Ishikawa (cell line): ENCODE results near the gene FIG4.

Experiments used
- CREB1 ChIP-seq: IDR thresholded peaks from 2 replicates; pipeline ENCODE4 v1.6.1; 2012; ENCODE audit warnings: low read depth
- EGR1 ChIP-seq: IDR thresholded peaks from 2 replicates; pipeline ENCODE4 v1.6.1; 2012
- EP300 ChIP-seq: IDR thresholded peaks from 2 replicates; pipeline ENCODE4 v1.6.1; 2012; ENCODE audit warnings: borderline replicate concordance
- FOXM1 ChIP-seq: IDR thresholded peaks from 2 replicates; pipeline ENCODE4 v1.6.1; 2012; ENCODE audit warnings: low read depth, borderline replicate concordance
- NFIC ChIP-seq: IDR thresholded peaks from 2 replicates; pipeline ENCODE4 v1.6.1; 2012
- RAD21 ChIP-seq: IDR thresholded peaks from 2 replicates; pipeline ENCODE4 v1.6.1; 2012; ENCODE audit warnings: low read depth
- REST ChIP-seq: IDR thresholded peaks from 2 replicates; pipeline ENCODE4 v1.6.1; 2012; ENCODE audit warnings: low read depth, mild to moderate bottlenecking
- TAF1 ChIP-seq: IDR thresholded peaks from 2 replicates; pipeline ENCODE4 v1.6.1; 2012; ENCODE audit warnings: low read depth, mild to moderate bottlenecking
- TCF12 ChIP-seq: IDR thresholded peaks from 2 replicates; pipeline ENCODE4 v1.6.1; 2012; ENCODE audit warnings: low read depth
- TEAD4 ChIP-seq: IDR thresholded peaks from 2 replicates; pipeline ENCODE4 v1.6.1; 2012
- YY1 ChIP-seq: IDR thresholded peaks from 2 replicates; pipeline ENCODE4 v1.6.1; 2012; ENCODE audit warnings: low read depth
- TF ChIP-seq, protein P1 (sequence below): IDR thresholded peaks from 2 replicates; pipeline ENCODE4 v1.6.1; 2012
- TF ChIP-seq, protein P2 (sequence below): IDR thresholded peaks from 2 replicates; pipeline ENCODE4 v1.6.1; 2012

DNA sequence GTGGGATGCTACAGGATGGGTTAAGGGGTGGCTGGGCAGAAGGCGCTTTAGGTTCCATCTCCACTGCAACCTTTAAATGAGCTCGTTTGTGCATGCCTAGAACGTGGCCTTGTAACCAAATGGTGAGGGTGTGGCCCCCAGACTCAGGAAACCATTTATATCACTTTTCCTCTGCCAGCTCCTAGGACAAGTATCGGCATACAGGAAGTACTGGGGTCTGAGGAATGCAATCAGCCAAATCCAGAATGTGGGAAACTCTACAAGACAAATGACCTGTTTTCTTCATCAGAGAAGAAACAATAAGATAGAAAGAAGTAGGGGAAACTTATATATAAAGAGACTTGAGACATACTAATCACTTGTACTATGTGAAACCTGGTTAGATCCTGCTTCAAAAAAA lies 21.3 kb upstream of the FIG4 start:
- TF ChIP-seq REST (no peak), EP300 (no peak), TEAD4 (no peak), TAF1 (no peak), TCF12 (no peak), CREB1 (no peak), RAD21 (no peak), EGR1 (no peak), FOXM1 (no peak), NFIC (no peak), YY1 (no peak)
- TF ChIP-seq, protein P1, sequence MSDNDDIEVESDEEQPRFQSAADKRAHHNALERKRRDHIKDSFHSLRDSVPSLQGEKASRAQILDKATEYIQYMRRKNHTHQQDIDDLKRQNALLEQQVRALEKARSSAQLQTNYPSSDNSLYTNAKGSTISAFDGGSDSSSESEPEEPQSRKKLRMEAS = no peak
- TF ChIP-seq, protein P2, sequence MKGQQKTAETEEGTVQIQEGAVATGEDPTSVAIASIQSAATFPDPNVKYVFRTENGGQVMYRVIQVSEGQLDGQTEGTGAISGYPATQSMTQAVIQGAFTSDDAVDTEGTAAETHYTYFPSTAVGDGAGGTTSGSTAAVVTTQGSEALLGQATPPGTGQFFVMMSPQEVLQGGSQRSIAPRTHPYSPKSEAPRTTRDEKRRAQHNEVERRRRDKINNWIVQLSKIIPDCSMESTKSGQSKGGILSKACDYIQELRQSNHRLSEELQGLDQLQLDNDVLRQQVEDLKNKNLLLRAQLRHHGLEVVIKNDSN = no peak
